Lung (tissue), 12 donors: ENCODE results near the gene SLC3A2. TPM values are rescaled to one million over a fixed set of nuclear protein-coding genes. Genes with fewer than 3 reads are reported as not detected.

ENCODE experiments used
- ATAC-seq: fragments of 200-7000 bp; cut with Tn5 transposase; one replicate; pipeline ENCODE4 v1.9.1; 2020; ENCODE audit warnings: moderate number of reproducible peaks; ENCODE audit not compliant: insufficient read depth, low FRiP score
- DNase-seq, 3 donors: peaks; one replicate each; pipeline ENCODE4 v3.0.0-alpha.2; 2013 to 2017
- H3K27ac ChIP-seq, 2 donors: one replicate each; pipeline ENCODE4 v1.5.1; 2013; ENCODE audit warnings: mild to moderate bottlenecking in 2 of 2, moderate library complexity in 2 of 2, control low read depth in 1 of 2, inconsistent platforms in 1 of 2, low read depth in 1 of 2, low read length in 1 of 2
- H3K27me3 ChIP-seq, 3 donors: one replicate each; pipeline ENCODE4 v1.5.1; 2013; ENCODE audit warnings: low read length in 2 of 3; ENCODE audit not compliant: control insufficient read depth in 3 of 3, insufficient read depth in 3 of 3
- H3K36me3 ChIP-seq, 4 donors: one replicate each; pipeline ENCODE4 v1.5.1; 2013; ENCODE audit warnings: low read length in 4 of 4, mild to moderate bottlenecking in 1 of 4, moderate library complexity in 1 of 4; ENCODE audit not compliant: control insufficient read depth in 4 of 4, insufficient read depth in 4 of 4
- H3K4me1 ChIP-seq, 5 donors: one replicate each; pipeline ENCODE4 v1.5.1; 2013; ENCODE audit warnings: low read length in 5 of 5, mild to moderate bottlenecking in 2 of 5, moderate library complexity in 1 of 5; ENCODE audit not compliant: control insufficient read depth in 5 of 5, insufficient read depth in 5 of 5
- H3K4me3 ChIP-seq: one replicate; pipeline ENCODE4 v1.5.1; 2013; ENCODE audit warnings: mild to moderate bottlenecking, control low read depth, moderate library complexity
- H3K9ac ChIP-seq, 2 donors: one replicate each; pipeline ENCODE4 v1.5.1; 2013; ENCODE audit warnings: low read length in 2 of 2, control low read depth in 1 of 2; ENCODE audit not compliant: insufficient read depth in 1 of 2
- H3K9me3 ChIP-seq, 4 donors: one replicate each; pipeline ENCODE4 v1.5.1; 2013; ENCODE audit warnings: low read length in 3 of 4, mild to moderate bottlenecking in 1 of 4, moderate library complexity in 1 of 4; ENCODE audit not compliant: control insufficient read depth in 4 of 4, insufficient read depth in 3 of 4
- WGBS, 2 donors: extraction: QIAGEN DNeasy Blood & Tissue Kit; methylation state at CpG; one replicate each; pipeline ENCODE4 v1.1.7; 2013; 5-methylcytosine and 5-hydroxymethylcytosine counted together
- polyA plus RNA-seq, 2 donors: library from polyadenylated mRNA; stranded (reverse); fragments of 200-250 nt; gene quantifications; one replicate each; pipeline ENCODE4 v1.2.1, GENCODE V29; 2013
- total RNA-seq, 2 donors: library from RNA; depleted of rRNA in 1 of 2; stranded (reverse); fragments of >200 nt in 1 of 2; gene quantifications; one replicate each; pipeline ENCODE4 v1.2.1, GENCODE V29; 2014 to 2021
- TF ChIP-seq, protein P1 (sequence below): IDR thresholded peaks from 2 replicates; pipeline ENCODE4 v1.5.1; 2012; ENCODE audit warnings: mild to moderate bottlenecking; ENCODE audit errors: control extremely low read depth, extremely low read depth
- donor health status: control.
- donor health status: control.
- donor health status: Bipolar disorder and iron deficiency.
- donor health status: healthy.
- donor health status: DM: yes; HTN: yes; CAD: no.

SLC3A2 gene
- total and polyA plus RNA-seq, 4 donors, result 151 to 265 (median 211) TPM

DNA sequence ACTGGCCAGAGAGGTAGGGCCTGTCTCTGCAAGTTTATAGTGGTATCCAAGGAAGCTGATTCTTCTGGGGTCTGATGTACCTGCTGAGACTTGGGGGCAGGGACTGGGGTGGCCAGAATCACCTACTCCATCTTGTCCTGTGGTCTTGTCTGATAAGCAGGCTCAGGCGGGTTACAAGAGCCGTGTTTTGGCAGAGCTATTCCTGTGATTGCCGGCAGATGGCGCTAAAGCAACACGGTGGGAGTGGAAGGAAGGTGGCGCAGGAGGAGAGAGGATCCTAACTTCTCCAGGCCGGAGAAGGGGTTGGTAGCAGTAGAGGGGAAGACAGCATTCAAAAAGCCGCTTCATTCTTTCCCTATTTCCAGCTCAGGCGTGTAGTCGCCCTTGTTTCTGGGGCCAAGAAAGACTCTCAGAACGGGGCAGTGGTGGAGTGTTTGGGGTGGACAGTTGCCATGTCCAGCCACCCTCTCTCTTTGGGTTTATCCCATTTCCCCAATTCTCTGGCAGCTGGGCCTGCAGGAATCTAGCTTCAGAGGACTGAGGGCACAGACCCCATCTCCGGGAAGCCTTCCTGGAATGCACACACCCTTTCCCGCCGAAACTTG, 25.3 kb downstream of the SLC3A2 start:
- H3K9ac ChIP-seq, result no peak overlapping the region
- H3K4me3 ChIP-seq, result no peak overlapping the region
- ATAC-seq, result peak; percentile 67
- peak overlapping the region in 1 of 2 donors; percentile 12 for H3K27ac ChIP-seq
- TF ChIP-seq, protein P1, sequence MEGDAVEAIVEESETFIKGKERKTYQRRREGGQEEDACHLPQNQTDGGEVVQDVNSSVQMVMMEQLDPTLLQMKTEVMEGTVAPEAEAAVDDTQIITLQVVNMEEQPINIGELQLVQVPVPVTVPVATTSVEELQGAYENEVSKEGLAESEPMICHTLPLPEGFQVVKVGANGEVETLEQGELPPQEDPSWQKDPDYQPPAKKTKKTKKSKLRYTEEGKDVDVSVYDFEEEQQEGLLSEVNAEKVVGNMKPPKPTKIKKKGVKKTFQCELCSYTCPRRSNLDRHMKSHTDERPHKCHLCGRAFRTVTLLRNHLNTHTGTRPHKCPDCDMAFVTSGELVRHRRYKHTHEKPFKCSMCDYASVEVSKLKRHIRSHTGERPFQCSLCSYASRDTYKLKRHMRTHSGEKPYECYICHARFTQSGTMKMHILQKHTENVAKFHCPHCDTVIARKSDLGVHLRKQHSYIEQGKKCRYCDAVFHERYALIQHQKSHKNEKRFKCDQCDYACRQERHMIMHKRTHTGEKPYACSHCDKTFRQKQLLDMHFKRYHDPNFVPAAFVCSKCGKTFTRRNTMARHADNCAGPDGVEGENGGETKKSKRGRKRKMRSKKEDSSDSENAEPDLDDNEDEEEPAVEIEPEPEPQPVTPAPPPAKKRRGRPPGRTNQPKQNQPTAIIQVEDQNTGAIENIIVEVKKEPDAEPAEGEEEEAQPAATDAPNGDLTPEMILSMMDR, result peak; percentile 99
- 16 to 19% methylated on average over 14 of the region's 14 CpGs for WGBS, 2 donors
- peaks cover 0 to 9% (median 5%) of the 10 kb centered on the region in 3 donors for H3K27me3 ChIP-seq
- H3K4me1 ChIP-seq, result peaks cover 0 to 26% (median 0%) of the 10 kb centered on the region in 5 donors
- H3K36me3 ChIP-seq, result no peaks in the 10 kb centered on the region
- no peaks in the 10 kb centered on the region for H3K9me3 ChIP-seq
- DNase-seq, result peak; percentile 87 to 90 (median 88)

DNA sequence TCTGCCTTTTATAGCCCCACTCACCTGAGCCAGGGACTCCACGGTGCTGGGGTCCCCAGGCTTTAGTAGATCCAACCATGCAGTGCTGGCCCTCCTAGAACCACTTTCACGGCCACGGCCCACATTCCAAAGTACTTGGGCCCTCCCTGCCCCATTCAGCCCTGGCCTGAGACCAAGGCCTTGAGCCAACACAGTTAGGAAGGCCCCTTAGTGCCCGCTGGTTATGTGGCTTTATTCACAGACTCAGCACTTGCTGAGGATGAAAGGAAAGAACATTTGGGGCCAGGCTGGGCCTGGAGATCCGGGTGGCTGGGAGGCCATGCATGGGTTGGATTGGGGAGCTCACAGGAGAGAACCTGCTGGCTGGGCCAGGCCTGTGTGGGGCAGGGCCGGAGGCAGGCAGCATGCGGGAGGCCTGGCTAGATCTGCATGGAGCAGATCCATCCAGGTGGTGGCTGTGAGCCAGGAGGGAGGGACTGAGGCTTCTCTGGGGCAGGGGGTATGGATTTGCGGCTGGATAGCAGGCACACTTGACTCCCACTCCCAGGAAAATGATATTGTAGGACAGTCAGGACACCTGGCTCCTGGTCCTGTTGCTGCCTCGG, 27.9 kb downstream of the SLC3A2 start:
- no peak overlapping the region for H3K9ac ChIP-seq

DNA sequence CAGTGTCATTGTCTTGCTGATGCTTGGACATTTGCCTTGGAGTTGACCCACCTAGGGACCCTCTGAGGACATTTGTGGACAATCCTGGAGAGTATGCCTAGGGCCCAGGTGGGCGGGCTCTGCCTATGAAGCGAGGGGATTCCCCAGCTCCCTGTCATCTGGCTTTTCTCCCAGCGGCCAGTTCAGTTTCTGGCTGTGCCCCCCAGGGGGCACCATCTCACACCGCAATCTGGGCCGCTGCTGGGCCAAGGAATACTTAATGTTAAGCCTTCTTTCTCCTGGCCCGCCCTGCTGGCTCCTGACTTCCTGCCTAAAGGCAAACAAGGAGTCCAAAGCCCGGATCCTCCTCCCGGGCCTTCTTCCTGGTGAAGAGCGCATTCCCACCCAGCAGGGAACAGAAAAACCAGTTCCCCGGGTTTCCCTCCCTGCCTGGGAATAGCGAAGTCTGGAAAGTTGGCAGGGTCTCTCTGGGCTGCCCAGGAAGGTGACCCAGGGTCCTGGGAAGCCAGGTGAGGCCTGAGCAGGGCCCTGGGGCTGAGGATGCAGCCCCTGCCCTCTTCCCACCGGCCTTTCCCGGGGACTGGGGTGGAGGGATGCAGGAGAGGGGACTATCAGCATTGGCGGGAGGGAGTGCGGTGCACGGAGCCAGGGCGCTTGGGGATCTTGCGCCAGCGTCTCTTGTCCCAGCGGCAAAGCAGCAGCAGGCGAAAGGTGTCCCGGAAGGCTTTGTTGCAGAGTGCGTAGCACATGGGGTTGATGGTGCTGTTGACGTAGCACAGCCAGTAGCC, 28.6 kb downstream of the SLC3A2 start:
- 45 to 54% methylated on average over 24 of the region's 24 CpGs for WGBS, 2 donors
- H3K36me3 ChIP-seq, result no peaks in the 10 kb centered on the region
- DNase-seq (peak; percentile 82 to 87 (median 83)), ATAC-seq (peak; percentile 54)
- peaks cover 0 to 27% (median 0%) of the 10 kb centered on the region in 5 donors for H3K4me1 ChIP-seq
- H3K9me3 ChIP-seq, result no peaks in the 10 kb centered on the region
- no peak overlapping the region for H3K4me3 ChIP-seq
- peak overlapping the region in 1 of 2 donors; percentile 83 for H3K27ac ChIP-seq
- TF ChIP-seq, protein P1, result peak; percentile 31
- H3K9ac ChIP-seq, result no peak overlapping the region
- H3K27me3 ChIP-seq, result no peaks in the 10 kb centered on the region

More for the DNA sequence above, 27.9 kb downstream of the SLC3A2 start:
- DNase-seq, result no peak
- TF ChIP-seq, protein P1, result no peak
- no peaks in the 10 kb centered on the region for H3K36me3 ChIP-seq
- H3K27me3 ChIP-seq, result no peaks in the 10 kb centered on the region
- 53 to 71% methylated on average over 9 of the region's 9 CpGs for WGBS, 2 donors
- H3K4me3 ChIP-seq, result no peak overlapping the region
- H3K27ac ChIP-seq, result peak overlapping the region in 1 of 2 donors; percentile 73
- peaks cover 0 to 27% (median 0%) of the 10 kb centered on the region in 5 donors for H3K4me1 ChIP-seq
- H3K9me3 ChIP-seq, result no peaks in the 10 kb centered on the region
- no peak for ATAC-seq
